ENCODE results near the gene ARHGAP24. TPM values are rescaled to one million over a fixed set of nuclear protein-coding genes. Genes with fewer than 3 reads are reported as not detected.

The ARHGAP24 gene
- total RNA-seq, 3 donors from 2014 or later: 20.6 to 60.2 (median 37.2) TPM

DNA sequence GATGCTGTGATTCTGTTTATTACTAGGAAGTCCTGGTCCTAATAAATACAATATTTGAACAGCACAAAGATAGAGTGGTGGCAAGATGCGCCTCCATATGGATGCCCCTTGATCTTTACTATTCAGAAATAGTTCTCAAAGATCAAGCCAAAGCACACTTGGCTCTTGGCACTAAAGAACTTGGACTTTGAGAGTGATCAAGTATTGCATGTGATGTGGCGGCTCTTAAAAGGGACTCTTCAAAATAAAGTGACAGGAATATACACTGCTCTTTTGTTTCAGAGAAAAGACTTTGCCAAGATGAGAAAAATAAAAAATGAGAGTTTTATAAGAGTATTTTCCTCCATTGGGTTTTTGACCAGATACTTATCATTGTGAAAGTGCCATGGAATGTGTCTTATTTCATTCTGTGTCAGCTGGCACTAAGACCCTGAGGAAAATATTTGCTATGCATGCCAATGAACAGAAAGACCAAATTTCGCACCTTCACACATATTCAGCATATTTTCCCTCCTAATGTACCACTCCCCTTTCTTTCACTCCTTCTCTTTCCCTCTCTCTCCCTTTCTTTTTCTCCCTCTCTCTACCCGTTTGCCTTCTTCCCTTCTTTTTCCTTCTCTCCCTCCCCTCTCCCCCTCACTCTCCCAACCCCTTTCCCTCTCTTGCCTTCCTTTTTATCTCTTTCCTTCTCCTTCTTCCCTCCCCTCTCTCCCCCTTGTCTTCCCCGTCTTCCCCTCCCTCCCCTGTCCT is 35.1 kb downstream of the ARHGAP24 start:
- H3K27ac ChIP-seq: no peak overlapping the region
- no peak overlapping the region for H3K4me3 ChIP-seq
- no peaks in the 10 kb centered on the region for H3K9me3 ChIP-seq
- no peak for TF ChIP-seq POLR2A (IDR thresholded peaks at IDR 0.05)
- TF ChIP-seq, protein P1, sequence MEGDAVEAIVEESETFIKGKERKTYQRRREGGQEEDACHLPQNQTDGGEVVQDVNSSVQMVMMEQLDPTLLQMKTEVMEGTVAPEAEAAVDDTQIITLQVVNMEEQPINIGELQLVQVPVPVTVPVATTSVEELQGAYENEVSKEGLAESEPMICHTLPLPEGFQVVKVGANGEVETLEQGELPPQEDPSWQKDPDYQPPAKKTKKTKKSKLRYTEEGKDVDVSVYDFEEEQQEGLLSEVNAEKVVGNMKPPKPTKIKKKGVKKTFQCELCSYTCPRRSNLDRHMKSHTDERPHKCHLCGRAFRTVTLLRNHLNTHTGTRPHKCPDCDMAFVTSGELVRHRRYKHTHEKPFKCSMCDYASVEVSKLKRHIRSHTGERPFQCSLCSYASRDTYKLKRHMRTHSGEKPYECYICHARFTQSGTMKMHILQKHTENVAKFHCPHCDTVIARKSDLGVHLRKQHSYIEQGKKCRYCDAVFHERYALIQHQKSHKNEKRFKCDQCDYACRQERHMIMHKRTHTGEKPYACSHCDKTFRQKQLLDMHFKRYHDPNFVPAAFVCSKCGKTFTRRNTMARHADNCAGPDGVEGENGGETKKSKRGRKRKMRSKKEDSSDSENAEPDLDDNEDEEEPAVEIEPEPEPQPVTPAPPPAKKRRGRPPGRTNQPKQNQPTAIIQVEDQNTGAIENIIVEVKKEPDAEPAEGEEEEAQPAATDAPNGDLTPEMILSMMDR (IDR thresholded peaks at IDR 0.05): no peak
- TF ChIP-seq POLR2AphosphoS5 (IDR thresholded peaks at IDR 0.05): no peak
- intact Hi-C loops (cut with DNase I; ENCODE audit: low total_unique reads): loop anchor here (2.0 kb wide), 1 partner anchor 51 kb away; no protein-coding TSS in a partner anchor
- no peaks in the 10 kb centered on the region for H3K36me3 ChIP-seq
- no peaks in the 10 kb centered on the region for H3K4me1 ChIP-seq
- H3K27me3 ChIP-seq: no peaks in the 10 kb centered on the region
- no peak for DNase-seq (ENCODE audit: low spot score in 2 of 2)

DNA sequence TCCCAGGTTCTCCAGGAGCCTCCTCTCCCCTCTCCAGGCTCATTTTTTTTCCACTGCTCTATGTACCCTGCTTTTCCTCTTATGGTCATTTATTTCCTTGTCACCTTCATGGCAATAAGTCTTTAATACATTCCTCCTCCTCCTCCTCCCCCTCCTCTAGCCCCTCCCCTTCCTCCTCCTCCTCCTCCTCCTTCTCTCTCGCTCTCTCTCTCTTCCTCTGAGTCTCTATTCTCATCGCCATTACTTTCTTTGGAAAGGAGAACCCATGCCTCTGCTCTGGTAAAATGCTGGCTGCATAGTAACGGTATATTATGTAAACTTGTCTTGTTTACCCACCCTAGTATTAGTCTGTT is 35.7 kb downstream of the ARHGAP24 start:
- H3K4me1 ChIP-seq: no peaks in the 10 kb centered on the region
- TF ChIP-seq, protein P1 (IDR thresholded peaks at IDR 0.05): no peak
- TF ChIP-seq POLR2AphosphoS5 (IDR thresholded peaks at IDR 0.05): no peak
- no peak for TF ChIP-seq POLR2A (IDR thresholded peaks at IDR 0.05)
- H3K36me3 ChIP-seq: no peaks in the 10 kb centered on the region
- H3K4me3 ChIP-seq: no peak overlapping the region
- no peak for DNase-seq (ENCODE audit: low spot score in 2 of 2)
- H3K9me3 ChIP-seq: no peaks in the 10 kb centered on the region
- intact Hi-C loops (cut with DNase I; ENCODE audit: low total_unique reads): no loop called here
- no peaks in the 10 kb centered on the region for H3K27me3 ChIP-seq
- no peak overlapping the region for H3K27ac ChIP-seq

DNA sequence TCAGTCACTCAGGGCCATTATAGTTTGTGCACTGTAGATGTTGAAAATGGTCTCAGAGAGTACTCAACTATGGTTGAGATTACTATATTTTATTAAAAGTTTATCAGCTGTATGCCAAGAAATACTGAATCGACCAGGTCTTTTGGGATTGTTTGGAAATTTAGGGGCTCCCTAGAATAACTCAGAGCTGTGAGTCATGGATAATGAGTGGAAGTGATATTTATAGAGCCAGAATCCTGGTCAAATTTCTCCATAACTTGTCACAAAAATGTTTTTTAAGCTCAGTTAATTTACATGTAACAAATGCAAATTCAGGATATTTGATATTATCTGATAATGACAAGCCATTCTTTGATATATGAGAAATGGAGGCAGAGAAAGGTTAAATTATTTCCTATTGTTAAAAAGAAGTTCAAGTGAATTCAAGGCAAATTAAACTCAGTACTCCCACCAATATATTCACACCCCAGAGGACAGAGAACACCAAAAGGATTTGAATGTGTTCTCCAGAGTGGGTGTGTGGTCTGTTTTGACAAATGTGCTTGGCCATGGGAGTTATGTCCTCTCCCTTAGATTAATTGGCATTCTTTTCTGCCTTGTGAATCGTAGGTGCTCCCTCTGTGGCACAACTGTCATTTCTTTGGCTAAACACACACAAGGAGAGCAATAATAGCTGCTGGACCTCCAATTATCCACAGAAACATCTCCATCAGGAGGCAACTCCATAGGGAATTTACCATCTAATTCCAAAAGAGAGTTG is 37.7 kb downstream of the ARHGAP24 start:
- Histone ChIP-seq H3K4me1 (no peaks in the 10 kb centered on the region), H3K9me3 (no peaks in the 10 kb centered on the region), H3K36me3 (no peaks in the 10 kb centered on the region), H3K27me3 (no peaks in the 10 kb centered on the region), H3K27ac (no peak overlapping the region), H3K4me3 (no peak overlapping the region)
- no peak for DNase-seq (ENCODE audit: low spot score in 2 of 2)
- TF ChIP-seq, protein P1 (IDR thresholded peaks at IDR 0.05): no peak
- TF ChIP-seq POLR2A (IDR thresholded peaks at IDR 0.05): no peak
- no peak for TF ChIP-seq POLR2AphosphoS5 (IDR thresholded peaks at IDR 0.05)
- intact Hi-C loops (cut with DNase I; ENCODE audit: low total_unique reads): no loop called here

DNA sequence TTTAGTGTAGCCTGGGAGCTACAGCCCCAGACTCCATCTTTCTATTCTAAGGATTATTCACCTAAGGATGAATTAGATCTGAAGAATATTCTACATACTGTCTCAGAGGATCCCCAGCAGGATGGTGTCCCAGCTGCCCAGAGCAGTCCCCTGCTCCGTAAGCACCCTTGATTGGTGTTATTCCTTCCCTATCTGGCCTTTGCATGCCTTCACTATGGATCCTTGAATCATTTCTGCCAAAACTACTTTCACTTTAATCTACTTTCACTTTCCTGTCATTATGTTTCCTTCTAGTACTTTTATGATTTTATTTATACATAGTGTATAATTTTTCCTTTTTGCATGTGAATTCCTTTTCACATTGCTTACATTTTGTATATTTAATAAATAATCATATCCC is 39.2 kb downstream of the ARHGAP24 start:
- H3K4me1 ChIP-seq: no peaks in the 10 kb centered on the region
- no peak overlapping the region for H3K27ac ChIP-seq
- no peak for DNase-seq (ENCODE audit: low spot score in 2 of 2)
- intact Hi-C loops (cut with DNase I; ENCODE audit: low total_unique reads): loop anchor here (2.0 kb wide), 1 partner anchor 55 kb away; no protein-coding TSS in a partner anchor
- H3K27me3 ChIP-seq: no peaks in the 10 kb centered on the region
- TF ChIP-seq, protein P1 (IDR thresholded peaks at IDR 0.05): no peak
- TF ChIP-seq POLR2AphosphoS5 (IDR thresholded peaks at IDR 0.05) (no peak), POLR2A (IDR thresholded peaks at IDR 0.05) (no peak)
- H3K9me3 ChIP-seq: no peaks in the 10 kb centered on the region
- peak overlapping the region; percentile 10 to 56 (median 23) for H3K4me3 ChIP-seq
- H3K36me3 ChIP-seq: no peaks in the 10 kb centered on the region

DNA sequence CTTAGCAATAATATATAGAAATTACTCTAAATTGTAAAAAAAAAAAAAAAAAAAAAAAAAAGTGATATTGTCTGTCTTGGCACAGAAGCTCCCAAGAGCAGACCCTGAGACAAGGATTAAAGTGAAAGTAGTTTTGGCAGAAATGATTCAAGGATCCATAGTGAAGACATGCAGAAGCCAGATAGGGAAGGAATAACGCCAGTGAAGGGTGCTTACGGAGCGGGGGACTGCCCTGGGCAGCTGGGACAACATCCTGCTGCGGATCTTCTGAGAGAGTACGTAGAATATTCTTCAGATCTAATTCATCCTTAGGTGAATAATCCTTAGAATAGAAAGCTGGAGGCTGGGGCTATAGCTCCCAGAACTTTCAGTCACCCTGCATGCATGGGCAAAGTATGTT is 39.8 kb downstream of the ARHGAP24 start:
- H3K36me3 ChIP-seq: no peaks in the 10 kb centered on the region
- intact Hi-C loops (cut with DNase I; ENCODE audit: low total_unique reads): loop anchor here (2.0 kb wide), 1 partner anchor 54 kb away; no protein-coding TSS in a partner anchor
- TF ChIP-seq, protein P1 (IDR thresholded peaks at IDR 0.05): no peak
- TF ChIP-seq POLR2A (IDR thresholded peaks at IDR 0.05) (no peak), POLR2AphosphoS5 (IDR thresholded peaks at IDR 0.05) (no peak)
- H3K4me1 ChIP-seq: no peaks in the 10 kb centered on the region
- no peaks in the 10 kb centered on the region for H3K9me3 ChIP-seq
- DNase-seq (ENCODE audit: low spot score in 2 of 2): no peak
- no peaks in the 10 kb centered on the region for H3K27me3 ChIP-seq
- H3K27ac ChIP-seq: no peak overlapping the region
- H3K4me3 ChIP-seq: peak overlapping the region; percentile 10 to 56 (median 23)

Data from breast epithelium (tissue), 4 donors.